Naive thymus-derived CD4-positive, alpha-beta T cell (primary cell): ENCODE results near the gene BRSK1. TPM values are rescaled to one million over a fixed set of nuclear protein-coding genes. Genes with fewer than 3 reads are reported as not detected.

Experiments used
- ATAC-seq: fragments of 150-1000 bp; cut with Tn5 transposase; 2 replicates; pipeline ENCODE4 v1.10.0; 2021; ENCODE audit warnings: mild to moderate bottlenecking, moderate library complexity
- CTCF ChIA-PET: fragments of 350-600 bp; sonication (Branson Sonifier 250); formaldehyde crosslinking; loops from one replicate; lab custom pipeline; 2021; ENCODE audit warnings: antibody characterized with exemption; lab: Charles Lee
- POLR2A ChIA-PET: fragments of 350-600 bp; sonication (Branson Sonifier 250); formaldehyde crosslinking; loops from one replicate; lab custom pipeline; 2021; ENCODE audit warnings: antibody characterized with exemption, inconsistent platforms; lab: Charles Lee
- DNase-seq, 9 donors: peaks; one replicate each; pipeline versions ENCODE4 v3.0.0 to v3.0.0-alpha.2; 2020 to 2022; ENCODE audit warnings: mixed read lengths in 1 of 9
- H3K27ac ChIP-seq: one replicate; pipeline ENCODE4 v1.7.0; 2013; ENCODE audit warnings: mild to moderate bottlenecking, low read depth, low read length, moderate library complexity
- H3K27me3 ChIP-seq, 2 donors: one replicate each; pipeline ENCODE4 v1.7.0; 2013; ENCODE audit warnings: low read length in 2 of 2, mild to moderate bottlenecking in 2 of 2, moderate library complexity in 2 of 2; ENCODE audit not compliant: control insufficient read depth in 2 of 2, insufficient read depth in 2 of 2
- H3K36me3 ChIP-seq, 3 experiments: 1 replicate in 2 of 3; 2 replicates in 1 of 3; pipeline ENCODE4 v1.7.0; 2013; ENCODE audit warnings: low read length in 3 of 3, mild to moderate bottlenecking in 3 of 3, moderate library complexity in 1 of 3; ENCODE audit not compliant: insufficient read depth in 3 of 3, control insufficient read depth in 2 of 3
- H3K4me1 ChIP-seq, 2 donors: one replicate each; pipeline ENCODE4 v1.7.0; 2013; ENCODE audit warnings: low read length in 2 of 2, mild to moderate bottlenecking in 2 of 2, moderate library complexity in 1 of 2; ENCODE audit not compliant: control insufficient read depth in 2 of 2, insufficient read depth in 2 of 2
- H3K4me3 ChIP-seq: 2 replicates; pipeline ENCODE4 v1.7.0; 2013; ENCODE audit warnings: mild to moderate bottlenecking, low read length
- H3K9me3 ChIP-seq, 3 experiments: 1 replicate in 2 of 3; 2 replicates in 1 of 3; pipeline ENCODE4 v1.7.0; 2013; ENCODE audit warnings: low read length in 3 of 3; ENCODE audit not compliant: control insufficient read depth in 2 of 3
- H3K27ac Mint-ChIP-seq, 9 donors: one replicate each; pipeline ENCODE4 v1.8.0; 2020 to 2022; ENCODE audit warnings: mixed read lengths in 9 of 9, mild to moderate bottlenecking in 8 of 9, moderate library complexity in 5 of 9, inconsistent platforms in 2 of 9
- H3K27me3 Mint-ChIP-seq, 5 donors: one replicate each; pipeline ENCODE4 v1.8.0; 2021 to 2022; ENCODE audit warnings: mixed read lengths in 5 of 5, mild to moderate bottlenecking in 1 of 5
- H3K36me3 Mint-ChIP-seq, 5 donors: one replicate each; pipeline ENCODE4 v1.8.0; 2020 to 2022; ENCODE audit warnings: mixed read lengths in 5 of 5, mild to moderate bottlenecking in 3 of 5, inconsistent platforms in 1 of 5
- H3K4me1 Mint-ChIP-seq, 7 donors: one replicate each; pipeline ENCODE4 v1.8.0; 2020 to 2022; ENCODE audit warnings: mixed read lengths in 7 of 7, mild to moderate bottlenecking in 3 of 7, inconsistent platforms in 1 of 7
- H3K4me3 Mint-ChIP-seq, 10 donors: one replicate each; pipeline ENCODE4 v1.8.0; 2020 to 2022; ENCODE audit warnings: mild to moderate bottlenecking in 10 of 10, mixed read lengths in 10 of 10, moderate library complexity in 6 of 10, inconsistent platforms in 2 of 10
- H3K9me3 Mint-ChIP-seq, 11 donors: one replicate each; pipeline ENCODE4 v1.8.0; 2020 to 2022; ENCODE audit warnings: mixed read lengths in 11 of 11, mild to moderate bottlenecking in 4 of 11, inconsistent platforms in 1 of 11, moderate library complexity in 1 of 11
- intact Hi-C, 2 donors: fragments of 100-400 bp; cut with micrococcal nuclease; formaldehyde crosslinking; loops; one replicate each; pipeline ENCODE4 v1.15.1; 2023
- polyA plus RNA-seq, 2 donors: library from polyadenylated mRNA; unstranded; fragments of 300-500 nt; fragmentation: Illumina TruSeq; gene quantifications; one replicate each; pipeline ENCODE4 v1.2.3, GENCODE V29; 2021
- total RNA-seq, 6 experiments: library from RNA in 5 of 6; stranded (reverse) in 5 of 6; gene quantifications; 1 replicate in 5 of 6; 2 replicates in 1 of 6; pipeline ENCODE4 v1.2.3 and lab custom pipeline; 2021 to 2026

The BRSK1 gene
- total and polyA plus RNA-seq, 7 experiments from 2014 or later: 0.41 to 6.3 (median 3.4) TPM; not detected in 2

GRCh38 chr19:55353356-55353802 lies 69.6 kb downstream of the BRSK1 start:
- Histone ChIP-seq H3K4me3 (peak overlapping the region; percentile 48), H3K27me3 (peaks cover 0 to 10% of the 10 kb centered on the region in 2 donors), H3K9me3 (no peaks in the 10 kb centered on the region), H3K36me3 (no peaks in the 10 kb centered on the region), H3K27ac (no peak overlapping the region), H3K4me1 (peaks cover 7 to 10% of the 10 kb centered on the region in 2 donors)
- peak overlapping the region in 2 of 9 donors; percentile 53 to 71 for H3K27ac Mint-ChIP-seq
- H3K4me1 Mint-ChIP-seq: peaks cover 14 to 25% (median 17%) of the 10 kb centered on the region in 7 donors
- no peak for ATAC-seq
- ChIA-PET POLR2A (no interaction called here), CTCF (no interaction called here)
- H3K27me3 Mint-ChIP-seq: peaks cover 25 to 55% (median 30%) of the 10 kb centered on the region in 5 donors
- no peaks in the 10 kb centered on the region for H3K36me3 Mint-ChIP-seq
- DNase-seq: peak in 3 of 9 donors; percentile 20 to 24 (median 20)
- intact Hi-C loops: loop anchor here in 1 of 2 donors (5.0 kb wide), 2 partner anchors 34 to 96 kb away; partner anchors contain the start of genes PPP6R1 and RPL28
- H3K9me3 Mint-ChIP-seq: peaks cover 0 to 2% (median 0%) of the 10 kb centered on the region in 11 donors
- H3K4me3 Mint-ChIP-seq: peak overlapping the region; percentile 66 to 86 (median 78)

DNA sequence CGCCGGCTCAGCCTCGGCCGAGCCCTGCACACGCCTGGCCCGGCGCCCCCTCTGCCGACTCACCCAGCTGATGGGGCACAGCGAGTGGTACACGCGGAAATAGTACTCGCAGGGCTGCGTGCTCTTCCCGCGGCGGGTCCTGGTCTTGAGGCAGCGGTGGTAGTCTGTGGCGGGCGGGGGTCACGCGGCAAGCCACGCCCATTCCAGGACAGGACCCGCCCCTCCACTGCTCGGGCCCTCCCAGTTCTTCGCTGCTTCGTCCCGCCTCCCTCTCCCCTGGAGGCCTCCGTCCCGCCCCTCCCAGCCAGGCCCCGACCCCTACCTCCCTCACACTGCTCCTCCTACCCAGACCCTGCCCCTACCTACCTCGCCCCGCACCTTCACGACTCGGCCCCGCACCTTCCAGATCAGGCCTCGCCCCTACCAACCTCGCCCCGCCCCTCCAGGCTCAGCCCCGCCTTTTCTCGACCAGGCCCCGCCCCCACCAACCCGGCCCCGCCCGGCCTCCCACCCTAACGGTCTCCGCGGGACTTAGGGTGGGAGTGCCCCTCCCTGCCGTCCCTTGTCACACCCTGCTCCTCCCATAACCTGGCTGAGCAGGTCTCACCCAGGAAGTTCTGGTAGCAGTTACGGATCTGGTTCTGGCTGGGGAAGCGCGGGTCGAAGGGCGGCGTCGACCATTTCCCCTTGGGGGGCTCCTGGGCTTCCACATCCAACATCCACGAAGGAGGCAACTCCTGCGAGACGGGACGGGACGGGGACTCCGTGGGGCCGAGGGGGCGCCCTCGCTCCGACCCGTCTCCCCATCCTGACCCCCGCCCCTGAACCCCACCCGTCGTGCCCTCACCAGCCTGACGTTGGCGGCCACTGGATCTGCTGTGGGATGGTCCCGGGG lies 70.3 kb downstream of the BRSK1 start:
- no peaks in the 10 kb centered on the region for H3K36me3 ChIP-seq
- peak overlapping the region in 2 of 9 donors; percentile 18 to 56 for H3K27ac Mint-ChIP-seq
- ATAC-seq (peak; percentile 90), DNase-seq (peak in 8 of 9 donors; percentile 44 to 70 (median 58))
- peaks cover 0 to 2% (median 0%) of the 10 kb centered on the region in 11 donors for H3K9me3 Mint-ChIP-seq
- ChIA-PET POLR2A (no interaction called here), CTCF (no interaction called here)
- H3K9me3 ChIP-seq: no peaks in the 10 kb centered on the region
- intact Hi-C loops: loop anchor here (1.0 to 5.0 kb wide), 3 partner anchors 15 to 97 kb away; partner anchors contain the start of genes KMT5C (in 2 of the 2), PPP6R1 (in 1 of the 2) and RPL28 (in 1 of the 2)
- peaks cover 0 to 10% of the 10 kb centered on the region in 2 donors for H3K27me3 ChIP-seq
- peak overlapping the region; percentile 48 for H3K4me3 ChIP-seq
- H3K4me1 ChIP-seq: peaks cover 7 to 10% of the 10 kb centered on the region in 2 donors
- no peak overlapping the region for H3K27ac ChIP-seq
- no peaks in the 10 kb centered on the region for H3K36me3 Mint-ChIP-seq
- peaks cover 25 to 55% (median 30%) of the 10 kb centered on the region in 5 donors for H3K27me3 Mint-ChIP-seq
- peak overlapping the region; percentile 66 to 86 (median 80) for H3K4me3 Mint-ChIP-seq
- peaks cover 14 to 25% (median 17%) of the 10 kb centered on the region in 7 donors for H3K4me1 Mint-ChIP-seq

- Mint-ChIP-seq H3K4me1 (peaks cover 14 to 25% (median 17%) of the 10 kb centered on the region in 7 donors), H3K27ac (peak within 1 kb of the TSS in 3 of 9 donors; percentile 14 to 56 (median 18)), H3K4me3 (peak within 1 kb of the TSS; percentile 66 to 86 (median 80)), H3K27me3 (peaks cover 25 to 55% (median 30%) of the 10 kb centered on the region in 5 donors), H3K9me3 (peaks cover 0 to 2% (median 0%) of the 10 kb centered on the region in 11 donors), H3K36me3 (no peaks in the 10 kb centered on the region)
- H3K27me3 ChIP-seq: peaks cover 0 to 10% of the 10 kb centered on the region in 2 donors
- POLR2A ChIA-PET: no interaction called here
- H3K27ac ChIP-seq: no peak within 1 kb of the TSS
- CTCF ChIA-PET: no interaction called here
- no peak for DNase-seq
- no peaks in the 10 kb centered on the region for H3K9me3 ChIP-seq
- peak within 1 kb of the TSS; percentile 48 for H3K4me3 ChIP-seq
- H3K4me1 ChIP-seq: peaks cover 7 to 10% of the 10 kb centered on the region in 2 donors
- H3K36me3 ChIP-seq: no peaks in the 10 kb centered on the region
- no peak for ATAC-seq
- intact Hi-C loops: loop anchor here (1.0 to 5.0 kb wide), 3 partner anchors 15 to 97 kb away; partner anchors contain the start of genes KMT5C (in 2 of the 2), PPP6R1 (in 1 of the 2) and RPL28 (in 1 of the 2)
These were observed 71.0 kb downstream of the BRSK1 start, which contains the start of gene COX6B2 for GRCh38 chr19:55354698-55355212. COX6B2 (minus strand) TSS chr19:55354719; CDS start chr19:55354521, 198 bp downstream.

DNA sequence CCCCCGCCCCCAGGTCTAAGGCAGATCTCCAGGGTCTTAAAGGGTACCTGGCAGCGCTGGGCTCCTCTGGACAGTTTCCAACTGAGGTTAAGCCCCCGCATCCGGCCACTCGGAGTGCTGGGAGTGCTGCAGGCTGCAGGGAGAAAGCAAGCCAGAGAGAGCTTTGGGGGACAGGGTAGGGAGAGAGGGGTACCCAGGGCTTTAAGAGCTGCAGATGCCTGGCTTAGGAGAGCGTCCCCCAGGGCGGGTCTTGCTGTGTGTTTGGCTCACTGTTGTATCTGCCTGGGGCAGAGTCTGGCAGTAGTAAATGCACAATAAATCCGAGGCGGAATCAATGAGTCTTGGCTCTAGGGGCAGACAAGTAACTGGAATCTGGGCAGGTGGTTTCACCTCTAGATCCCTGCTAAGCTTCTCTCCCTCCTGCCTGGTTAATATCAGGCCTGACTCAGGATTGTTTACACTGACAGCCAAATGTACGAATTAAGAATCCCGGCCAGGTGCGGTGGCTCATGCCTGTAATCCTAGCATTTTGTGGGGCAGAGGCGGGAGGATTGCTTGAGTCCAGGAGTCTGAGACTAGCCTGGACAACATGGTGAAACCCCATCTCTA lies 71.5 kb downstream of the BRSK1 start:
- DNase-seq (no peak), ATAC-seq (no peak)
- no peaks in the 10 kb centered on the region for H3K36me3 Mint-ChIP-seq
- H3K4me1 ChIP-seq: peaks cover 7 to 10% of the 10 kb centered on the region in 2 donors
- no peak overlapping the region for H3K27ac ChIP-seq
- POLR2A ChIA-PET: interaction anchor here (0.6 kb wide), 1 partner anchor 96 kb away, joined by 3 read pairs; the partner anchor contains the start of gene PPP6R1
- peaks cover 25 to 55% (median 30%) of the 10 kb centered on the region in 5 donors for H3K27me3 Mint-ChIP-seq
- H3K9me3 ChIP-seq: no peaks in the 10 kb centered on the region
- peak overlapping the region in 1 of 9 donors; percentile 14 for H3K27ac Mint-ChIP-seq
- CTCF ChIA-PET: no interaction called here
- peaks cover 0 to 10% of the 10 kb centered on the region in 2 donors for H3K27me3 ChIP-seq
- peaks cover 14 to 25% (median 17%) of the 10 kb centered on the region in 7 donors for H3K4me1 Mint-ChIP-seq
- intact Hi-C loops: no loop called here
- peaks cover 0 to 2% (median 0%) of the 10 kb centered on the region in 11 donors for H3K9me3 Mint-ChIP-seq
- no peaks in the 10 kb centered on the region for H3K36me3 ChIP-seq
- H3K4me3 Mint-ChIP-seq: peak overlapping the region in 6 of 10 donors; percentile 26 to 86 (median 39)
- H3K4me3 ChIP-seq: no peak overlapping the region

DNA sequence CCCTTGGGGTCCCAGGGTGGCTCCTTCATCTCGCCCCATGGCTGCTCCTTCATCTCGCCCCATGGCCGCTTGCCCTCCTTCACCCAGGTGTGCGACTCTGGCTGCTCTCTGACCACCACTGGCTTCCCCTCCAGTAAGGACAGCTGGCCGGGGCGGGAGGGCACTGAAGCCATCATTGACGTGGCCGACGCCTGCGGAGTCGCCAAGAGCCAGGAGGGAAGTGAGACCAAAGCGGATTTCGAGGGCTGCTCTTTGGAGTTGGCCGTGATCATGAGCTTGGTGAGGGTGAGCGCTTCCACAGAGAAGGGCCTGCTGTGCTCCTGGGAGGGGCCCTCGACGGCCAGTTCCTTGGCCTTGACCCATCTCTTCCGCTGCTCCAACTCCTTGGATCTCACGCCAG lies 74.7 kb downstream of the BRSK1 start:
- Histone ChIP-seq H3K4me1 (peaks cover 1 to 3% of the 10 kb centered on the region in 2 donors), H3K27me3 (no peaks in the 10 kb centered on the region), H3K4me3 (no peak overlapping the region), H3K27ac (no peak overlapping the region), H3K9me3 (no peaks in the 10 kb centered on the region), H3K36me3 (no peaks in the 10 kb centered on the region)
- Mint-ChIP-seq H3K4me3 (no peak overlapping the region), H3K27me3 (peaks cover 0 to 29% (median 12%) of the 10 kb centered on the region in 5 donors), H3K4me1 (peaks cover 0 to 9% (median 5%) of the 10 kb centered on the region in 7 donors), H3K27ac (no peak overlapping the region), H3K36me3 (no peaks in the 10 kb centered on the region), H3K9me3 (no peaks in the 10 kb centered on the region)
- ATAC-seq: no peak
- ChIA-PET CTCF (interaction anchor here (1.2 kb wide), 1 partner anchor 40 kb away, joined by 4 read pairs; no protein-coding TSS in a partner anchor), POLR2A (no interaction called here)
- intact Hi-C loops: no loop called here
- no peak for DNase-seq
